NCI-H524 (cell line): ENCODE measurements around the gene LRRC26.
A peak's percentile ranks its signal among the peaks of the same experiment; 100 is the strongest.

Experiments
- DNase-seq, 2 experiments: peaks; one replicate each; lab custom pipeline; 2025; lab: John Stamatoyannopoulos, UW

The LRRC26 gene

DNA sequence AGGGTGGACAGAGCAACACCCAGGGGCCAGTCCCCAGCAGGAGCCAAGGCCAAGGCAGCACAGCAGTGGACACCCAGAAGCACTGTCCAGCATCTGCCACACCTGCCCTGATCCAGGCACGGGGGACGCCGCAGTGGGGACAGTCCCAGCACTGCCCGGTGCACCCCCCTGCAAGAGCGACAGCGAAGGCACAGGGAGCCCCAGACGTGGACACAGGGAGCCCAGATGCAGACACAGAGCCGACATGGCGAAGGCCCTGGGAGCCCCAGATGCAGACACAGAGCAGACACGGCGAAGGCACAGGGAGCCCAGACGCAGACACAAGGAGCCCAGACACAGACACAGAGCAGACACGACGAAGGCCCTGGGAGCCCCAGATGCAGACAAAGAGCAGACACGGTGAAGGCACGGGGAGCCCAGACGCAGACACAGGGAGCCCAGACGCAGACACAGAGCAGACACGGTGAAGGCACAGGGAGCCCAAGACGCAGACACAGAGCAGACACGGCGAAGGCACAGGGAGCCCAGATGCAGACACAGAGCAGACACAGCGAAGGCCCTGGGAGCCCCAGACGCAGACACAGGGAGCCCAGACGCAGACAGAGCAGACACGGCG, 14.2 kb upstream of the LRRC26 start:
- no peak for DNase-seq

DNA sequence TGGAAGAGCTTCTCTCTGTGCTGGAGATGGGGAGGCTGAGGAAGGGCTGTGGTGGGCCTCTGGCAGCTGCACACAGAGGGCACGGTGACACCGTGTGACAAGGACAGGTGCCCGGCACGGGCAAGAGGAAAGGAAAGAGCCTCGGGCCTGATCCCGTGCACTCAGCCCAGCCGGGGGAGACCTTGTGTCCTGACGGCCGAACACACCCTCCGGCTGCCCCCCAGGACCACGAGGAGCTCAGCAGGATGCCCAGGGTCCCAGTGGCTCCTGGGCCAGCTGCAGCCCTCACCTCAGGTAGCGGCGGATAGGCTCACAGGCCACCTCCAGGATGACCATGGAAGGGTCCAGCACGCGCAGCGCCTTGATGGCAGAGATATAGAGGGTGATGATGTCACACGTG, 13.0 kb upstream of the LRRC26 start:
- DNase-seq, result no peak

DNA sequence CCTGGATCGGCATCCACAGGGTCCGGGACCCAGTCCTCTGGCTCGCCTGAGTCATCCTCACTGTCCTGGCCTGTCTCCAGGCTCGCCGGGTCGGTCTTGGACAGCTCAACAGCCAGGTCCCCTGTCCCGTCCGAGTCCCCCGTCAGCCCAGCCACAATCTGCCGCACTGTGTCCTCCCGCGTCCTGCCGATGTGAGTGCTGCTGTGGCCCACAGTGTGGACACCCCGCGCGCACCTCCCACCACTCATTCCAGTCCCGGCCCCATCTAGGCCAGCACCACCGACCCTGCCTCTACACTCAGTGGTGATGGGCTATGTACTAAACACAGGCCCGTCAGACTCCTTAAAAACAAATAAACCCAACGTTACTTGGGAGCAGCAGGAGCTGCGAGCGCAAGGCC, 11.8 kb upstream of the LRRC26 start:
- DNase-seq, result no peak

DNA sequence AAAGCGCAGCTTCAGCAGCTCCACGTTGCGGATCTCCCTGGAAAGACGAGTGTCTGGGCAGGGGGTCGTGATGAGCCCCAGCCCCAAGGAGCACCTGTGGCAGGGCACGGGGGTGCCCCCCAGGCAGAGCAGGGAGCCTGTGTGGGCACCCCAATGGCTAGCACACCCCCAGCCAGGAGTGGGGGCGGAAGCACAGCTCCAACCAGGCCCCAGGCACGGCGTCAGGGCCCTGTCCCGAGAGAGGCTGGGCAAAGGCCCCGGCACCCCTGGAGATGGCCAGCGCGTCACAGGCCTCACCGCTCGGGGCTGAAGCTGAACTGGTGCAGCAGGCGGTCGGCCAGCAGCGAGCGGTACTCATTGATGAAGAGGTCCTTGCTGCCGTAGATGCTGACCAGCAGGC, 10.6 kb upstream of the LRRC26 start:
- DNase-seq, result no peak

DNA sequence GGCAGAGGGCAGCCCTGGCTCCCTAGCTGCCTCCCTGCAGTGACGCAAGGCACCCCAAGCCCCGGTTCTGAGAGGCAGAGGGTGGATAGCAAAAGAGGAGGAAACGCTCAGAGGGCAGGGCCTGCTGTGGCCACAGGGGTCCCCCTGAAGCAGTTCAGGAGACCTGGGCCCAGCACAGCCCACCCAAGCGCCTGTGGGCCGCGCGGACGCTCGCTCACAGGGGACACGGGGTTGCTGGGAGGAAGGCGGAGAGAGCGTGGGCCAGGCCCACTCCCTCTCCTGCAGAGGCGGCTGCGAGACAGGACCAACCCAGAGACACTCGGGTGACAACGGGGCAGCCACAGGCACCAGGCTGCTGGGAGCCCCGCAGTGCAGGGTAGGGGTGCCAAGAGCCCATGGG, 9.9 kb upstream of the LRRC26 start:
- DNase-seq, result no peak

DNA sequence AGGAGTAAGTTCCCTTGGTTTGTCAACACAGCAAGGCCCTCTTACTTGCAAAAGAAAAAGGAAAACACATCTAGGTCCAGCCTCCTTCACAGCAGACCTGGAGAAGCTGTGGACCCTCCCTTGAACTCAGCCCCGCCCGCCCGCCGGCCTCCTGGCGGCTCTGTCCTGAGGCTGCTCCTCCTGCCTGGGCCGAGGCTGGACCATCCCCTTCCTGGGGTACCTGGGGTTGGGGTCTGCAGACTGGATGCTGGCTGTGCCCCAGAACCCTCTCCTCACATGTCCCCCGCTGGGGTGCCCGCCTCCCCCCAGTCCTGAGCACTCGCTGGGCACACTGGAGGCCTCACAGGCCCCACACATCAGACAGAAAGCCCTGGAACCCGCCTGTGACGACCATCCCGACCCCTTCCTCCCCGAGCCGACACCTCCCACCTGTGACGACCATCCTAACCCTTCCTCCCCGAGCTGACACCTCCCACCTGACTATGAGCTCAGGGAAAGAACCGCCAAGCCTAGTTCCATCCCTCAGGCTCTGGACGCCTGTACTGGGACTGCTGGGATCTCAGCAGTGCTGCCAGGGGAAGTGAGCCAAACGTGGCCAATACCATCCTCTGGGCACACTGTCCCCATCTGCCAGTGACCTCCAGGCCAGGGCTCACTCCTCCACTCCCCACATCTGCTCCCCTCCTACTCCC, 9.2 kb upstream of the LRRC26 start:
- DNase-seq, result no peak

DNA sequence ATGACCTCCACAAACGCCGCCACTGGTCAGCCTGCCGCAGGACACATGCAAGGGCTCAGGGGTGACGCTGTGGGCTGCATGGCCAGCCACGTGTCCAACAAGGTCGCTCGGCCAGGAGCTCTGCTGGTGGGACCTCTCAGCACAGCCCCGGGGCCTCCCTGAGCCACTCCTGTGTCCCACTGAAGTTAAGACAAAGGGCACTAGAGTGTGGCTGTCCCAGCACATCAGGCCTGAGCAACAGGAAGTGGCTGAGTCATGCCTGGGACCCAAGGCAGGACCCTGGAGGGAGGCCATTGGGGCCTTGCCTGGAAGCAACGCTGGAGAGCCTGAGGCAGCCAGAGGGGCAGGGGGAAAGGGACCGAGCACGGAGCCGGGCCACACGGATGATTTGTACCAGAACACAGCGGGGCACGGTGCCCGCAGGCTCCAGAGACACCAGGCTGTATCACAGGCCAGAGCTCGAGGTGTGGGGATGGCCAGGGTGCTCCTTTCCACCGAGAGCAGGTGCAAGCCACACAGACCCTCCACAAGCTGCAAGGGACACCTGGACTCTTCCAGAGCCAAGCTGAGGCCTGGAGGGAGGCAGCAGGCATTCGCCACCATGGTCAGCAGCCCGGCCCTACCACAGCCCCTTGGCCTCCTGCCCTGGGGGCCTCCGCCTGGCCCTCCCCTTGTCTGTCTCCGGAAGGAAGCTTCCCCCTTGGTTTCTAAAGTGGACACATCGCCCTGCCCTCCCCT, 8.5 kb upstream of the LRRC26 start:
- DNase-seq, result no peak

DNA sequence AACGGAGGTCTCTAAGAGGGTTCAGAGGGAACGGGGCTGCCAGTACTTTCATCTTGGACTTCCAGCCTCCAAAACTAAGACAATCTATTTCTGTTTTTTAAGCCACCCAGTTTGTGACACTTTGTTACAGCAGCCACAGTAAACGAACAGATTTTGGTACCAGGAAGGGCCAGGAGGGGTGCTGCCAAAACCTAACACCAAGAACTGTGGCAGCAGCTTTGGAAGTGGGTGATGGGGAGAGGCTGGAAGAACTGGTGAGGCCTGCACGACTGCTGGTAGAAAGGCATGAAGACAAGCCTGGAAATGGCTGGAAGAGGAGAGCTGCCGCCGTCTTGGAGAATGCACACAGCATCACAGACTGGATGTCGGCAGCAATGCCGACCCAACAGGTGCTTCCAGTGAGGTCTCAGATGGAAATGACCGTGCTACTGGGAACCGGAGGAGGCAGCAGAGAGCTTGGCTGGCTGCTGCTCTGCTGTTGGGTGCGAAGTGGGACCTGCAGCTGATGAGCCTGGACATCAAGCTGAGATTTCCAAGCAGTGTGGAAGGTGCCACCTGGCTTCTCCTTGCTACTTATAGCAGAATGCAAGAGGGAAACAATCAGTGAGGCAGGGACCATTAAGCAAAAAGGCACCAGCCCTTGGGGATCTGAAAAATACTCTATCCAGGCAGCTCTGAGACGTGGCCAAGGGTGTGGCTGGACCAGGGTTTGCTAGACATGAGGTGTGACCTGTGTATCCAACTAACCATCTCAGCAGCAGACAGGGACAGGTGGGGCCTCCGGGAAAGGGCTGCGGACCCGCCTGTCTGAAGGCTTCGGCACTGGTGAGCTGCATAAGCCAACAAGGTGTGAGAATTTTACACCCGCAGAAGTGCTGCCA, 6.7 kb upstream of the LRRC26 start:
- peak in 1 of 2 experiments; percentile 74 for DNase-seq

DNA sequence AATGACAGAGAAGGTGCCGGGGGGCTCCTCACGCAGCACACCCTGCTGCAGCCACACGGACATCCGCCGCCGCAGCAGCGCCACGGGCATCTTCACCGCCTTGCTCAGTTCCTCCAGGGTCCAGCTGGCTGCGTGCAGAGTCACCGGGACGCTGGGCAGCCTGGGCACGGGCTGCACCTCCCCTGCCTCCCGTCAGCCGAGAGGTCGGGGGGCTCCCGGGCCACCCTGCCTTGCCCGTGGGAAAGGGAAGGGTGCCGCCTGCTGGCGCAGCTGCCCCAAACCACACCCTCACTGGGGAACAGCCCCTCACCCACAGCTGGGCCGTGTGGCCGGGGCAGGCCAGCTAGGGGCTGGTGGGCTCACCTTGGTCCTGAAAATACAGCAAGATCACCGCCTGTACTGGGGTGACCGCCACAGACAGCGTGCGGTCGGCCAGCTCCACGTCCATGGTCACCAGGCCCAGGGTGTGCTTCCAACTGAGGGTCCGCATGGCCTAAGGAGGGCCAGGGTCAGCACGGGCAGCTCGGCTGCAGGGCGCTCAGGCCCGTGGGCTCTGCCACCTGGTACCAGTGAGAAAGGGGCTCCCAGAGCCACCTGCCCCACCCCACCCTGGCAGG, 5.6 kb upstream of the LRRC26 start:
- DNase-seq, result peak in 1 of 2 experiments; percentile 25

DNA sequence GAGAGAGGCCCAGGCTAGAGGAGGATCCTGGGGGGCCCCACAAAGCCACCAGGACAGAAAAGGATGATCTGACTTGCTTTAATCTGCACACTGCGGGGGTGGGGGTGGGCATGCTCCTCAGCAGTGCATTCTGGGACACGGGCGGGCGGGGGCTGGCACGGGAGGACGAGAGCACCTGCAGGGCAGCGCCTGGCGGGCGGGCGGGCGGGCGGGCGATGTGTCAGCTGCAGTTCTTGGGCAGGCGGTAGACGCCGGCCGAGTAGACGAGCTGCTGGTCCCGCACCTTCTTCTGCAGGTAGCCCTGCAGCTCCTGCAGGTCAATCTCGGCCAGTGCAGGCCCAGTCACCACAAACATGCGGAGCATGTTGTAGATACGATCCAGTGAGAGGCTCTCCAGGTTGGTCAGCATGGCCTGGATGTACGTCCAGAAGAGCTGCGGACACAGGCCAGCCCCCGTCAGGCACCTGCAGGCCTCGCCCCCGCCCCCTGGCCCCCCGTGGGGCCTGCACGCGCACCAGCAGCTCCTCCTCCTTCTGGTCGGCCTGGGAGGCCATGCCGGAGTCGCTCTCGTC, 5.0 kb upstream of the LRRC26 start:
- DNase-seq, result no peak

DNA sequence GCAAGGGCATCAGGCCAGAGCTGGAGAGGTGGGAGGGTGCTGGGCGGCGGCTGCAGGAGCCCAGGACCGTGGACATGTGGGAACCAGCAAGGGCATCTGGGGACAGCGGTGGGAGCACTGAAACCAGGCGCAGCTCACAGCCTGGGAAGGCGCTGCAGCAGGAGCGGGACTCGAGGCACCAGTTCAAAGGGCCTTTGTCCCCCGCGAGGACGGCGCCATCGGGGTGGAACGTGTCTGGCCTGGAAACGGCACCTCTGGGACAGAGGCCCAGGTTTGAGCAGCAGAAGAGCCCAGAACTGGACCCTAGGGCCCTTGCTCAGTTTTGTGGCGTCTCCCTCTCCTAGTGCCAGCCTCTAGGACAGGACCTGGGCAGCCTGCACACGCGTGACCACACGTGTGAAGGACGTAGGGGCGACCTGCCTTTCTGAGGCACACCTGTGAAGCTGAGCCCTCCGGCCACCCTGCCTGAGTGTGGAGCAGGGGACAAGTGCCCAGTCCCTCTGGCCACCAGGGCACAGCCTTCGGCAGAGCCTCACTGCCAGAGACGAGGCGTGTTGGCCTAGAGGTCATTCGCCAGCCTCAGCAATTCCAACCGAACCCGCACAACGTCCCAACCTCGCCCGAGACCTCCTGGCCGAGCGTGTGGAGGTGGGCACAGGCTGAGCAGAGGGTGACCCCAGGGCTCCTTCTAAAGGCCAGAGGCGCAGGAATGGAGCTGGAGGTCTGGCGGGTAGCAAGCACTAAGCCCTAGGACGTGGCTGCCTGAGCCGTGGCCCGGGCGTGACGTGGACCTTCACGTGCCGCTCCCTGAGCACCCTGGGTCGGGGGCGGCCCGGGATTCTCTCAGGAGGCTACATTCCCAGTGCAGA, 4.2 kb upstream of the LRRC26 start:
- DNase-seq, result no peak

DNA sequence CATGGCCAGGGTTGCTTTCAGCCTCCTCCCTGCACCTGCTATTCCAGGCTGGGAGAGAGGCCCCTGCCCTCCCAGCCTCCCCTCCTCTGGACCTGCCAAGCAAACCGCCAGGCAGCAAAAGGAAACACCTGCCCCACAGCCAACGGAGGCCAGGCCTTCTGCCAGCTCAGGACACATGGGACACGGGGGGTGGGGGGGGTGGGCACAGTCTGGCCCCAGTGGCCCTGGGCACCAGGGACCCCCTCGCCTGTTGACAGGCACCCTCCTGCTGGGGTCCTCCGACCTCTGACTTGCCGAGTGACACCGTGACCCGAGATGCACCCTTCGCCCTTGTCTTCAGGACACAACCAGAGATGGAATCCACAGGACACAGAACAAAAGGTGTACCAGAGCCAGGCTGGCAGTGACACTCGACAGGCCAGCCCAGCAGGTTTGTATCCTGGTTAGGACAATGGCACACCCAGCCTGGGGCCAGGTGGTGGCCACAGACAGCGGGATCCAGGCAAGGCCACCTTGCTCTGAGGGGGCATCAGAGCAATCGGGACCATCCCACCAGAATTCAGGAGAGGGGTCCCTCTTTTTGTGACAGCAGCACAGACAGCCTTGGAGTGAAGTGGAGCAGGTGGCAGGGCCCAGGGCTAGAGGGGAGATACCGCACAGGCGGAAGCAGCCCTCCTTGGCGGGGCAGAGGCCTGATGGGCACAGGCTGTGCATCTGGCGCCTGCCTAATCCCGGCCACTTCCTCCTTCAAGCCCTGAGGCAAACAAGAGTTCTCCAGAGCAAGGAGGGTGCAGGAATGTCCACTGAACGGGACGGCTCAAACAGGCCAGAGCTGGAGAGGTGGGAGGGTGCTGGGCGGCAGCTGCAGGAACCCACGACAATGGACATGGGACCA, 3.3 kb upstream of the LRRC26 start:
- DNase-seq, result peak; percentile 66 to 88

DNA sequence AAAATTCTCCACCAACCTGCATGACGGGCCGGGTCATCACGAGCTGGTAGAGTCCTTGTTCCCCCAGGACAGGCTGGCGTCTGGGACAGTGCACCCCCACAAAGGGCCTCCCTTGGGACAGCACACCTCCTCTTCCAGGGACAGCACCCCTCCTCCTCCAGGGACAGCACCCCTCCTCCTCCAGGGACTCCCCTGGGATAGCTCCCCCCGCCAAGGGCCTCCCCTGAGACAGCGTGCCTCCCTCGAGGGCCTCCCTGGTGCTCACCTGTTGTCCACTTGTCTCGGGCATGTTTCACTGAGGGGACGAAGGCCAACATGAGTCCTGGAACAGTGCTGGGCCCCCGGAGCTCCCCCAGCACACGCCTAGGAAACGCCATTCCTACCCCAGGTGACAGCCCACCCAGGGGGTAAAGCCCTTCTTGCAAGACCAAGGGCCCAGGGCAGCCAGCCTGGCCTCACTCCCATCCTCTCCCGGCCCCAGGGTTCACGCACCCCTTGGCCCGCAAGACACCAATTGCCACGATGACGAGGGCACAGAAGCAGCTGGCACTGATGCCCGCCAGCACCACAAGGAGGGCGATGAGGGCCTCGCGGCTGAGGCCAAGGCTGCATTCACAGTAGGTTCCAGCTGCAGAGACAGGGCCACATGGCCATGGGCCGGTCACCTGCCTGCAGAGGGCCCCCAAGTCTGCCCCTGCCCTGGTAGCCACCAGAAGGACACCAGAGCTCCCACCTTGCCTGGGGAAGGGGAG, 1.5 kb upstream of the LRRC26 start:
- no peak for DNase-seq

DNA sequence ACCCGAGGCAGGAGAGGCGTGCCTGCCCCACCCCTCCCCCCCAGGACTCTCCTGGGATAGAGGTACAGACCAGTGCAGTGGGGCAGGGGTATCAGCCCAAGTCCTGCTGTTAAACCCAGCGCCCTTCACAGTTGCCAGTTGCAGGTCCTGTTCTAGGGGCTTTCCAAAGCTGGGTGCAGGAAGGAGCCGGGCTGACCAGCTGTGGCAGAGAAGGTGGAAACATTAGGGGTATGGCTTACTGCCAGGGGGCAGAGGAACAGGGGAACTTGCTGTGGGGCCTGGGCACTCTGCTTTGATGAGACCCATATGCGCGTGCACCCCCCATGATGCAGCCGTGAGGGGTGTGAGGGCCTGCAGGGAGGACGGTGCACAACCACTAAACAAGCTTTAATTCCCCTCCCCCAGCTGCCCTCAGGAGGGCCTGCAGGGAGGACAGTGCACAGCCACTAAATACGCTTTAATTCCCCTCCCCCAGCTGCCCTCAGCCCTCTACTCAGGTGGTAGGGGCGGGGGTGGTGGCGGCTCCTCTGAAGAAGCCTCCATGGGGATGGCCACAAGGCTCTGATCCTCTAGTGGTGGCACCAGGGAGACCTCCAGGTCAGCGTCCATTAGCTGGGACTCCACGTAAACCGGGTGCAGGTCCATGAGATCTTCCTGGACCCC, 766 bp upstream of the LRRC26 start:
- no peak for DNase-seq

DNA sequence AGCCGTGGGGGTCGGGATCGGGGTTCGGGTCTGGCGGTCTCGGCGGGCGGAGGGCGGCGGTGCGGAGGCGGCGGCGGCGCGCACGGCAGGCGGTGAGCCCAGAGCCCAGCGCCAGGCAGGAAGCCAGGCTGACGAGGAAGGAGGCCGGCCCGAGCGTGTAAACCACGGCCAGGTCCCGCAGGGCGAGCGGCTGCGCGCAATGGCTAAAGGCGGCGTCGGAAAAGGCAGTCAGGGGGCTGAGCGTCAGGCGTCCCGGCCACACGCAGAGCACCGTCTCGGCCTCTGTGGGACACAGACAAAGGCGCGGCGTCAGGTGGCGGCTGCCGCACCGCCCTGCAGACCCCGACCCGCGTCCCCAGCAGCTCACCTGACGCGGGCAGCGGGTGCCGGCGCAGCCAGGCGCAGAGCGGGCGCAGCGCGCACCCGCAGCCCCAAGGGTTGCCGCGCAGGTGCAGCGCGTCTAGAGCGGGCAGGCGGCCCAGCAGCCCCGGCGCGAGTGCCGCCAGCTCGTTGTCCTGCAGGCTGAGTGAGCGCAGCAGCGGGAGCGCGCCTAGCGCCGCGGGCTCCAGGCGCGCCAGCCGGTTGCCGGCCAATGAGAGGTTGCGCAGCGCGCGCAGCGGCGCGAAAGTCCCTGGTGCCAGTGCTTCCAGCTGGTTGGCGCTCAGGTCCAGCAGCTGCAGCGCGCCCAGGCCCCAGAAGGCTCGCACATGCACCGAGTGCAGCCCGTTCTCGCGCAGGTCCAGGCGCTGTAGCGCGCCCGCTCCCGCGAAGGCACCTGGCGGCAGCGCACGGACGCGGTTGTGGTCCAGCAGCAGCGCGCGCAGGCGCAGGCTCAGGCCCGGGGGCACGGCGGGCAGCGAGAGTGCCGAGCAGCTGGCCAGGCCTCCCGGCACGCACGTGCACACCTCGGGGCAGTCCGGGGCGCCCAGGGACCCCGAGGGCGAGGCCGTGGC, 671 bp downstream of the LRRC26 start:
- DNase-seq, result peak; percentile 79 to 92

DNA sequence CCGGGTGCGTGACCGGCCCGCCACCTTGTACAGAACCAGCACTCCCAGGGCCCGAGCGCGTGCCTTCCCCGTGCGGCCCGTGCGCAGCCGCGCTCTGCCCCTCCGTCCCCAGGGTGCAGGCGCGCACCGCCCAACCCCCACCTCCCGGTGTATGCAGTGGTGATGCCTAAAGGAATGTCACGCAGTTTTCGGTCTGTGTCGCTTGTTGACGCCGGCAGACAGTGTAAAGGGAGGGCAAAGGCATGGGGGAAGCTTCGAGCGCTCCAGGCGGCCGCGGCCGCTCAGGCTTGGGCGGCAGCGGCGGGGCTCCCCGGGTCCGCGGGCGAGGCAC, 1.3 kb downstream of the LRRC26 start:
- peak in 1 of 2 experiments; percentile 47 for DNase-seq
